Putamen (tissue), 1 donor: ENCODE results near the gene LRRTM3.

Experiments used
- DNase-seq: peaks from one replicate; pipeline ENCODE4 v3.0.0-alpha.2; 2016; ENCODE audit warnings: low spot score

LRRTM3 gene

DNA sequence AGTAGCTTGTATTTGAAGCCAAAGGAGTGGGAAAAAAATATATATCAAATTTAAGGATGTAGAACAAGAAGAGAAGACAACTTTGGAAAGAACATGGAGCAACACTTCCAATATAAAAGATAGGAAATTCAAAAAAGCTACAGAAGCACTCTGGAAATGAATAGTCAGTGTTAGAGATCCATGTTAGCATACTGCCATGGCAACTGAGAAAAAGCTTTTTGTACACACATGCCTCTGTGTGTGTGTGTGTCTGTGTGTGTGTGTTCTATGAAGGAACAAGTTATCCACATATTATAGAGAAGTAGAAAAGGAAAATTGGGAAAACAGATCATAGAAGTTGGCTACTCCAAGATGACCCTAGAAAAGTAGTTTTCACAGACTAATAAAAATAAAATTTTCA is 96.3 kb downstream of the LRRTM3 start:
- DNase-seq: no peak

DNA sequence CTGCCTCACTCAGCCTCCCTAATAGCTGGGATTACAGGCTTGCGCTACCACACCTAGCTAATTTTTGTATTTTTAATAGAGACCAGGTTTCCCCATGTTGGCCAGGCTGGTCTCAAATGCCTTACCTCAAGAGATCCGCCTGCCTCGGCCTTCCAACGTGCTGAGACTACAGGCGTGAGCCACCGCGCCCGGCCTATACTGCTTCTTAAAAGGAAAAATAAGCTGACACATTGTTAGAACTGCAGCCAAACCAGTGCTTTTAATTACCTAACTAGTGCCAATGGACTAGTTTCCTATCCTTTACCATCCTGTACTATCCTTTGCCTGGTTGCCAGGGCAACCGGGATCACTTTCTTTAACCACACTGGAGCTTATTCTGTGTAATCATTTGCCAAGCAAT is 108.0 kb downstream of the LRRTM3 start:
- no peak for DNase-seq

DNA sequence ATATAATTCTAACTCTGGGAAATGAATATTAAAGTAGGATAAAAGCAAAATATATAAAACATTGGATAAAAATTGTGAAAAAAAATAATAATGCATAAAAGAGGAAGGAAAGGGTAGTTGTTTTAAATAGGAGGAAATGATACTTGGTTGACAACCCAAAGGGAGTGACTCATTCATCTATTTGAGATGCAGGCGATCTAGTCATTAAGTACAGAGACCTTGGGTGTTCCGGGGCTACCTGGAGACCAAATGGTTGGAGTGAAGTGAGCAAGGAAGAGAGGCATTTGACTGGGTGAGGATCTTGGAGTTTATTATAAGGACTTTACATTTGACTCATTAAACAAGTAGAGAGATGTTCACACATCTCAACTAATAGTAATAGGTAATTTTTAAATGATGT is 111.0 kb downstream of the LRRTM3 start:
- DNase-seq: no peak

DNA sequence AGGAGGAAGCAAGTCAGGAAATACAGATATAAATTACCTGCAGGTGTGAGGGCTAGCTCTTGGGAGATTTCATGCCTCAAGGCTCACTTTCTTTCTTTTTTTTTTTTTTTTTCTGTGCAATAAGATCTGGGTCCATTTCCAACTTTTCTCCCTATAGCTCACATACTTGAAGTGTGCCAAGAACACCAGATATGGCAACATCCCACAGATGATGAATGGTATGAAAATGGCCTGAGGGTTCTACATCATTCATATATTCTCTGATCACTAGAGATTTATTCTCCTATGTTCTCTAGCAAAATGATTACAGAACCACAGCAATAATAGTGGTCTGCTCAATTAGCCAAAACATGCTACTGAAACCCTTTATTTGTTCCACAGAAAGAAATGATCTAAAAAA is 117.2 kb downstream of the LRRTM3 start:
- no peak for DNase-seq

- DNase-seq: no peak
These were observed 119.6 kb downstream of the LRRTM3 start for GRCh38 chr10:67045404-67045803.

DNA sequence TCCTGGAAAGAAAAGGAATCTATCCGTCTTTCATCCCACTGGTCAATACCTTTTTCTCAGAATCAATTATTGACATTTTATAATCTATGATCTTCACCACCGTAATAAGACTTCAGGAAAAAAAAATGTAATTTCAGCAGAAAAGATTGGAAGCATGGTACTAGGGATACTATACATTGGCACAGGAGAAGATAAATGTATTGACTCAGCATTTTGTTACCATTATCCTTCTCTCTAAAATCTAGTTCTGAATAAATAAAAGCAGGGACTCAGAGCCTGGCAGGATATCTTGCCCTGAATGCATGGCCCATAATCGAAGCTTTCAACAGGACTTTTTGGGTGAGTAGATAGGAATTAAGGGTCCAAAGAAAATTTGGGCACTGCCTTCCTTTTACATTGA is 120.7 kb downstream of the LRRTM3 start:
- DNase-seq: no peak

- DNase-seq: no peak
These were observed 124.2 kb downstream of the LRRTM3 start for GRCh38 chr10:67049988-67050387.

DNA sequence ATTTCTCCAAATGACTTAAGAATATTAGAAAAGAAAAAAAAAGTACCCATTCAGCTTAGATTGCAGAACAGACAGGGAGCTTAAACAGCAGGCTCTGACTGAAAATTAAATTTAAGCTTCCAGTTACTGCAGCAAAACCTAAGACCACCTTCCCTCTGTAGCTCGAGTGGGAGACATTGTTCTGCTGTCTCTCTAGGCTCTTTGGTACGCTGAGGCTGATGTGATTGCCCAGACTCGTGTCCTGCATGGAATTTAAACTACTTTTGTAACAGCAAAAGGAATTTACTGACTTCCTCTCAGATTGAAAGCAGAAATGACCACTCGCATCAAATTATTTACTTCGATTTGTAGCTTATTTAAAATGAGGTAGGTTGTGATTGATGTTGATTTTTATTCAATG is 124.6 kb downstream of the LRRTM3 start:
- no peak for DNase-seq

DNA sequence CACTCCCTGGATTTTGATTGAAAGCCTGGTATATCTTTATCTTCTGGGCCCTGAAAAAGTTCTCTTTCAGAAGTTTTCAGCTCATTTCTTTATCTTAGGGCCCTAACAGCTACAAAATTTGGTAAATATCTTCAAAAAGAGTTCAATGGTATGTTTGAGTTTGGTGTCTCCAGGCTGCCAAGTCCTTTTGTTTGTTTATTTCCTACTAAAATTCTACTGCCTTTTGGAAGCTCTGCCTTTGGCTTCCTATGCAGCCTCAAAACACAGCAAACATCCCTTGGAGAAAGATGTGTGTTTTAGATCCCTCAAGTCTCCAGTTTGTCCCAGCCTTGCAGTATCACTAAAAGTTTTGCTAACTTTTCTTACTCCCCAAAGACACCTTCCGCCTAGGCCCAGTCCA is 146.8 kb downstream of the LRRTM3 start:
- DNase-seq: no peak

- DNase-seq: no peak
These were observed 149.7 kb downstream of the LRRTM3 start for GRCh38 chr10:67075491-67075971.

DNA sequence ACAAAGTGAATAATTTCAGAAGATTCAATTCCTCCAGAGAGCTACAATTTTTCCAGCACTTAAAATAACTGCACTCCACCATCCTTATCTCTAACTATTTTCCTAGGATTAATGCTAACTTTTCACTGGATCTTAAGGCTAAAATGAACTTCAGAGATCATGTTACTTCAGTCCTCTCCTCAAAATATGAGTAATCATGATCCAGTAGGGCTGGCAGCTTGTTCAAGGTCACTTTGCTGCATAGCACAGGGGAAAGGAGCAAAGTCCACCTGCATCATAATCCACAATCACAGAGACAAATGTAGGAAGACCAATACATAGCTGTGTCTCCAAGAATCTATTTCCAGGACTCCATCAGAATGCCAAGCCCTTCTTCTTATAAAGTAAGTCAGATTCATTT is 150.3 kb downstream of the LRRTM3 start:
- no peak for DNase-seq

DNA sequence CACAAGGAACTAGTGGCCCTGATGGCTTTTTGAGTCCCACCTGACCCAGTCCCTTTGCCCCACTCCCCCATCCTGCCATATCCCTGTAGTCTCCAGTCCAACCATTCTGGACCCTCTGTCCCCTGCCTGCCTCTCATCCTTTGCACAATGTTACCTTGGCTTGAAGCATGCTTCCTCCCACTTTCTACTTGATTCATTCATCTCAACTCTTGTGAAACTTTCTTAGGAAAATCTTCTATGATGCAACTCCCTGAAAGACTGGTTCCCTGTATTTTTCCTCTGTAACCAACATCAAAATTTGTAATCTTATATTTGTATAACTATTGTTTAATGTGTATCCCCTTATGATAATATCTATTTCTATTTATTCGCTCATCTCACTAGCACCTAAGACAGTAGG is 151.5 kb downstream of the LRRTM3 start:
- DNase-seq: no peak

GRCh38 chr10:67079126-67079525 is 153.3 kb downstream of the LRRTM3 start:
- DNase-seq: no peak

DNA sequence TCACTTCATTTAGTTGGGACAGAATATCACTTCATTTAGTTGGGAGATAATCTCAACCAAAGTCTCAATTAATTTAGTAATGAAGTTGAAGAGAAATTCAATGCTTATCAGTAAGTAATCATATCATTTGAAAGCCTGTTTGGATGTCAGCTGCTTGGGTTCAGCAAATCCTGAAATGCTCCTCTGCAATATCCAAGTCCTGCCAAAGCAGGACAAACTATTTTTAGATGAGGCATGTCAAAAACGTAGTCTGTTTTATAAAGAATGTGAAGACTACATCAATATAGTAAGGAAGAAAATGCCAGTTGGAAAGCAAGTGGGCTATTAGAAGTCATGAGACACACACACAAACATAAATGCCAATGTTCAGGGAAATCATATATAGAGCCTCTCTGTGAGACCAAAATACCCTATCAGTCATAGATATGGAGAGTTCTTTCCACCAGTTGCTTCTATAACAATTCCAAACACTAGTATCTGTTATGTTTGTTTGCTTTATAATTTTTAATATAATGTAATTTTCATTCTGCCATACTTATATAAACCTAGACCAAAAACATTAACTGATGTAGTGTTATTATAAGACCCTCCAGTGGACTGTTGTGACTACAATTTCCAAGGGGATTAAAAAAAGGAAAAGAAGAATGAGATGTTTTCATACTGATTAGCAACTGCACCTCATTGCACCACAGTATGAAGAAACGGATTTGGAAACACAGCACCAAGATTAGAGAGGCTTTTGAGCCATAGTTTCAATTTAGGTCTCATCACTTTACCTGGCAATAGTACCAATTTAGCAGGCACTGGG is 160.7 kb downstream of the LRRTM3 start:
- DNase-seq: no peak

GRCh38 chr10:67087135-67087425 is 161.2 kb downstream of the LRRTM3 start:
- DNase-seq: no peak

DNA sequence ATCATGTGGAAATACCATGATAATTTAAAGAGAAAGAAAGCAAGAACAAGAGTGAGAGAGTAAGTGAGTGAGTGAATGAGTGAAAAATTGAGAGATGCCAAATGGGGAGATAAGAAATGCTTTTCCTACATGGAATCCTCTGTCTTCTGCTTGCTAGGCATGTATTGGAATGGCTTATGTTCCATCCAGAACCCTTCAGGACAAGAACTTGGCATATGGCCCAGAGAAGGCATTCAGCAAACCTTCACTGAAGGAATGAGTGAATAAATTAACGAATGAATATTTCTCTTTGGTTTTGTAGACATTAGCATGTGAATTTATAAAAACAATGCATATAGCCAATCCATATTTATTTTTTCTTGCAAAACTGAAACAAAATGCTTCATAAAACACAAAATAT is 162.2 kb downstream of the LRRTM3 start:
- no peak for DNase-seq

- DNase-seq: no peak
These were observed 169.7 kb downstream of the LRRTM3 start for GRCh38 chr10:67095531-67095930.

GRCh38 chr10:67098461-67098860 is 172.6 kb downstream of the LRRTM3 start:
- DNase-seq: no peak

DNA sequence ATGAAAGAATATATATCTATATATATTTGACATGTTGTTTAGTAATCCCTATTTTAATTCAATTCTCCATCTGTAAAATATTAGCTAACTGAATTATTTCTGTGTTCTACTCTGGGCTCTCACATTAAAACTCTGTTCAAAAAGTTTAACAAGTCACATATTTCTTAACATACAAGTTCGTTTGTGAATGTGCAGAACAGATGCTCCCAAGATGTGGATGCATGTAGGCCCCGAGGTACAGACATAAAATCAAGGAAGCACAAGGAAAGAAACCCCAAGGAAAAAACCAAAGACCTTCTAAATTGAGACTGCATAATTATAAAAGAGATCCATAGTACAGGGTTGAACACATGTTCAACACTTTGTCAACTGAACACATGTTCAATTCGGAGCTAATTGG is 175.1 kb downstream of the LRRTM3 start:
- DNase-seq: no peak

DNA sequence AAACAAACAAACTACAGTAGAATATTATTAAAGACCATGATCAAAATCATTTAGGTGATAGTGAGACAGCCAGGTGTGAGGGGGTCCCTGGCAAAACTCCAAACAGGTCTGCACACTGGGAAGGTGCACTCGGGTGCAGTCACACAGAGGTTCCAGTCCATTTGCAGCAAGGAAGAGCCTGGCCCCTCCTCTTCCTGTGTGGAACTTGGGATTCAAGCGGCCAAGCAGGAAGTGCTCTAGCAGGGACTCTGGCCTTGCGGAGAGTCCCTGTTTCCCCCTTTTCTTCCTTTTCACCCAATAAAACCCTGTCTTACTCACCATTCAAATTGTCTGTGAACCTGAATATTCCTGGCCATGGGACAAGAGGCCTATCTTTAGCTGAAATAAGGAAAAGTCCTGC is 181.8 kb downstream of the LRRTM3 start:
- no peak for DNase-seq

GRCh38 chr10:67110286-67110685 is 184.4 kb downstream of the LRRTM3 start:
- DNase-seq: no peak

- no peak for DNase-seq
These were observed 186.9 kb downstream of the LRRTM3 start for GRCh38 chr10:67112765-67113164.

- DNase-seq: no peak
These were observed 189.1 kb downstream of the LRRTM3 start for GRCh38 chr10:67114945-67115344.

- no peak for DNase-seq
These were observed 190.1 kb downstream of the LRRTM3 start for GRCh38 chr10:67115972-67116371.
